ENCODE data around the gene MYL3.
"Not testable (repeated sequence)": the region's sequence is repeated elsewhere in the genome, so short reads cannot be mapped to it uniquely, and the experiment has no call there.

The MYL3 gene

GRCh38 chr3:46824211-46824970 is 38.9 kb downstream of the MYL3 start:
- DNase-seq (ENCODE audit: low spot score): no peak

- not testable (repeated sequence) for DNase-seq (ENCODE audit: low spot score)
These were observed 39.9 kb downstream of the MYL3 start for GRCh38 chr3:46823314-46823713.

DNA sequence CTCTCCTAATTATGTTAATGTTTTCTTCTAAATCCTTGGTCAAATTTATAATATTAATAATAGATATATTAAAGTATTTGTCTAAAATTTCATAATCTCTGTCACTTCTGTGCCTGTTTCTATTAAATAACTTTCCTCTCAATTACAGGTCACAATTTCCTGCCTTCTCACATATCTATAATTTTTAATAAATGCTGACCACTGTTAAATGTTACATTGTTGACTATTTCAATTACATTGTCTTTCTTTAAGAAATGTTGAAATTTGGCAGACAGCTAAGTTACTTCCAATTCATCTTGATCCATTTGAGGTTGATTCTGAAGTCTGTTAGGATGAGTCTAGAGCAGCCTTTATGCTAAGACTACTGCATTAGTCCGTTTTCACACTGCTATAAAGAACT is 41.7 kb downstream of the MYL3 start:
- no peak for DNase-seq (ENCODE audit: low spot score)

- no peak for DNase-seq (ENCODE audit: low spot score)
These were observed 42.4 kb downstream of the MYL3 start for GRCh38 chr3:46820852-46821251.

GRCh38 chr3:46812237-46812791 is 50.9 kb downstream of the MYL3 start:
- DNase-seq (ENCODE audit: low spot score): peak; percentile 78

DNA sequence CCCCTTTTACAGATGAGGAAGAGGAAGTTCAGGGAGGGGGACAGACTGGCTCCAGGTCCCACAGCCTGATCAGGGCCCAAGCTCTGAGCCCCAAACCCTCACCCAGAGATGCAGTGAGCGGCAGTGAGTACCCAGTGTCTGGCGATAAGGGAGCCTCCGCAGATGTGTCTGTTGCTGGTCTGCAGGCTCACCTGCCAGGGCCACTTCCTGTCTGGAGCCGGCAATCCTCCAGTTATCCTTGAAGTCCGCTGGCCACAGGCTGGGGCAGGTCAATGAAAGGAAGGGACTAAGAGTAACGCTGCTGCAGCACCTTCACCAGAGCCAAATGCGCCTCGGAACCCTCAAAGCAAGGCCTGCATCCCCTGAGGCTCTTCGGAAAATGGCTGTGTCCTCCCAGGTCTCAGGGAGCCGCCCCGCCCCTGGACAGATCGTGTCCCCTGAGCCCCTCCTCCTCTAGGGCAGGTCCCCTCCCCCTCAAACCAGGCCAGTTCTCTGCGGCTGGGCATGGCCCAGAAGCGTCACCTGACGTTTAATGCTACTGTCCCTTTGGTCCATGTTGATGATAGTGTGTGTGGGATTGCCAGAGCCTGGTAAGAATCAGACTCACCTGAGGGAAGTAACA is 51.5 kb downstream of the MYL3 start:
- no peak for DNase-seq (ENCODE audit: low spot score)

GRCh38 chr3:46808766-46809165 is 54.5 kb downstream of the MYL3 start:
- not testable (repeated sequence) for DNase-seq (ENCODE audit: low spot score)
